ENCODE data around the gene ABHD1.
"Not testable (repeated sequence)": the region's sequence is repeated elsewhere in the genome, so short reads cannot be mapped to it uniquely, and the experiment has no call there.

ABHD1 gene

GRCh38 chr2:27109083-27109482 is 14.5 kb upstream of the ABHD1 start:
- no peak for DNase-seq (ENCODE audit: low read depth in 2 of 3, low spot score in 1 of 3)

- DNase-seq (ENCODE audit: low read depth in 2 of 3, low spot score in 1 of 3), result not testable (repeated sequence)
These were observed 12.8 kb upstream of the ABHD1 start for GRCh38 chr2:27110603-27111352.

- not testable (repeated sequence) for DNase-seq (ENCODE audit: low read depth in 2 of 3, low spot score in 1 of 3)
These were observed 12.1 kb upstream of the ABHD1 start for GRCh38 chr2:27111392-27112078.

GRCh38 chr2:27115519-27115918 is 8.1 kb upstream of the ABHD1 start:
- DNase-seq (ENCODE audit: low read depth in 2 of 3, low spot score in 1 of 3), result no peak

- no peak for DNase-seq (ENCODE audit: low read depth in 2 of 3, low spot score in 1 of 3)
These were observed 5.6 kb upstream of the ABHD1 start for GRCh38 chr2:27117995-27118524.

GRCh38 chr2:27118525-27119329 is 4.9 kb upstream of the ABHD1 start, which contains the start of gene CGREF1:
Gene CGREF1, minus strand, starts transcription at chr2:27119128. Its CDS starts 14,762 bp downstream, at chr2:27104366.
- no peak for DNase-seq (ENCODE audit: low read depth in 2 of 3, low spot score in 1 of 3)

- not testable (repeated sequence) for DNase-seq (ENCODE audit: low read depth in 2 of 3, low spot score in 1 of 3)
These were observed 4.3 kb upstream of the ABHD1 start for GRCh38 chr2:27119330-27119670.

- no peak for DNase-seq (ENCODE audit: low read depth in 2 of 3, low spot score in 1 of 3)
These were observed 1.7 kb upstream of the ABHD1 start for GRCh38 chr2:27121906-27122305.

GRCh38 chr2:27122791-27123190 is 824 bp upstream of the ABHD1 start:
- no peak for DNase-seq (ENCODE audit: low read depth in 2 of 3, low spot score in 1 of 3)

- DNase-seq (ENCODE audit: low read depth in 2 of 3, low spot score in 1 of 3), result no peak
These were observed 1.5 kb downstream of the ABHD1 start for GRCh38 chr2:27125104-27125503.

GRCh38 chr2:27126252-27126710 is 2.7 kb downstream of the ABHD1 start:
- DNase-seq (ENCODE audit: low read depth in 2 of 3, low spot score in 1 of 3), result no peak

GRCh38 chr2:27127883-27128667 is 4.5 kb downstream of the ABHD1 start:
- no peak for DNase-seq (ENCODE audit: low read depth in 2 of 3, low spot score in 1 of 3)

GRCh38 chr2:27128668-27129571 is 5.3 kb downstream of the ABHD1 start:
- no peak for DNase-seq (ENCODE audit: low read depth in 2 of 3, low spot score in 1 of 3)

GRCh38 chr2:27130396-27130795 is 6.8 kb downstream of the ABHD1 start:
- DNase-seq (ENCODE audit: low read depth in 2 of 3, low spot score in 1 of 3), result no peak

- DNase-seq (ENCODE audit: low read depth in 2 of 3, low spot score in 1 of 3), result no peak
These were observed 7.8 kb downstream of the ABHD1 start for GRCh38 chr2:27131429-27131828.

GRCh38 chr2:27133195-27133875 is 9.7 kb downstream of the ABHD1 start:
- no peak for DNase-seq (ENCODE audit: low read depth in 2 of 3, low spot score in 1 of 3)

- DNase-seq (ENCODE audit: low read depth in 2 of 3, low spot score in 1 of 3), result peak; percentile 97 to 98 (median 98)
These were observed 10.5 kb downstream of the ABHD1 start, which contains the start of gene PREB for GRCh38 chr2:27133905-27134780. Gene PREB, minus strand, starts transcription at chr2:27134636. Its CDS starts 215 bp downstream, at chr2:27134421.
